ENCODE results near the gene MYH3. TPM values are rescaled to one million over a fixed set of nuclear protein-coding genes. Genes with fewer than 3 reads are reported as not detected.

MYH3 gene
- total RNA-seq, 2 donors from 2014 or later: 1.7 to 2.0 TPM

DNA sequence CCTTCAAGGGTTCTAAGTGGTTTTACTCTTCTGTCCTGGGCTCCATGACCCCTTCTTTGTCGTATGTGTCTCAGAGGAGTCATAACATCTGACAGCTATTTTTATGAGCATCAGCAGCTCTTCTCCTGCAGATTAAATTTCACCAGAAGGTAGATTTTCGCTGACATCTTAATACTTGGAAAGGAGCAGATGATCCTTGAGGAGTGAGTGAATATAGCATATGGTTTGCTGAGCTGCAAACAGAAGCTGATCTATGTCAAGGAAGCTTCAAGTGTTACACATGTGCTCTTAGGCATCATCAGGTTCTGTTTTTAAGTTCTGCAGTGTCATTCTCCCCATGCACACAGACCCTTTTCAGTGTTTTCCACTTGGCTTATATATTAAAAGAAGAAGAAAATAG is 58.5 kb downstream of the MYH3 start:
- Mint-ChIP-seq H3K27ac (no peak overlapping the region), H3K4me3 (no peak overlapping the region), H3K4me1 (no peaks in the 10 kb centered on the region), H3K9me3 (peaks cover 8% of the 10 kb centered on the region), H3K27me3 (ENCODE audit: insufficient read depth) (peaks cover under 1% of the 10 kb centered on the region), H3K36me3 (ENCODE audit: low read depth) (no peaks in the 10 kb centered on the region)
- no peak overlapping the region for H3K27ac ChIP-seq (ENCODE audit: low read depth, low read length)
- DNase-seq: no peak
- H3K9me3 ChIP-seq (ENCODE audit: control insufficient read depth, low read length): no peaks in the 10 kb centered on the region
- H3K9ac ChIP-seq (ENCODE audit: extremely low read depth, low read length, poor library complexity, severe bottlenecking): no peak overlapping the region
- H3K4me1 ChIP-seq (ENCODE audit: control insufficient read depth, insufficient read depth, low read length): no peaks in the 10 kb centered on the region
- H3K36me3 ChIP-seq (ENCODE audit: control insufficient read depth, insufficient read depth, low read length): no peaks in the 10 kb centered on the region
- H3K4me3 ChIP-seq (ENCODE audit: low read length): no peak overlapping the region
- no peaks in the 10 kb centered on the region for H3K27me3 ChIP-seq (ENCODE audit: control insufficient read depth, insufficient read depth, low read length, poor library complexity, severe bottlenecking)
- TF ChIP-seq, protein P1, sequence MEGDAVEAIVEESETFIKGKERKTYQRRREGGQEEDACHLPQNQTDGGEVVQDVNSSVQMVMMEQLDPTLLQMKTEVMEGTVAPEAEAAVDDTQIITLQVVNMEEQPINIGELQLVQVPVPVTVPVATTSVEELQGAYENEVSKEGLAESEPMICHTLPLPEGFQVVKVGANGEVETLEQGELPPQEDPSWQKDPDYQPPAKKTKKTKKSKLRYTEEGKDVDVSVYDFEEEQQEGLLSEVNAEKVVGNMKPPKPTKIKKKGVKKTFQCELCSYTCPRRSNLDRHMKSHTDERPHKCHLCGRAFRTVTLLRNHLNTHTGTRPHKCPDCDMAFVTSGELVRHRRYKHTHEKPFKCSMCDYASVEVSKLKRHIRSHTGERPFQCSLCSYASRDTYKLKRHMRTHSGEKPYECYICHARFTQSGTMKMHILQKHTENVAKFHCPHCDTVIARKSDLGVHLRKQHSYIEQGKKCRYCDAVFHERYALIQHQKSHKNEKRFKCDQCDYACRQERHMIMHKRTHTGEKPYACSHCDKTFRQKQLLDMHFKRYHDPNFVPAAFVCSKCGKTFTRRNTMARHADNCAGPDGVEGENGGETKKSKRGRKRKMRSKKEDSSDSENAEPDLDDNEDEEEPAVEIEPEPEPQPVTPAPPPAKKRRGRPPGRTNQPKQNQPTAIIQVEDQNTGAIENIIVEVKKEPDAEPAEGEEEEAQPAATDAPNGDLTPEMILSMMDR (conservative IDR thresholded peaks at IDR 0.05): no peak
- WGBS, 2 experiments (ENCODE audit: insufficient coverage in 1 of 2, insufficient read length in 1 of 2): 83 to 91% methylated on average over 1 to 2 of the region's 2 CpGs

- H3K9ac ChIP-seq (ENCODE audit: extremely low read depth, low read length, poor library complexity, severe bottlenecking): no peak overlapping the region
- WGBS, 2 experiments (ENCODE audit: insufficient coverage in 1 of 2, insufficient read length in 1 of 2): 94% methylated on average over 7 to 8 of the region's 8 CpGs
- no peaks in the 10 kb centered on the region for H3K36me3 Mint-ChIP-seq (ENCODE audit: low read depth)
Observed at GRCh38 chr17:10589553-10590145, 67.5 kb downstream of the MYH3 start.

GRCh38 chr17:10585529-10585928 is 71.6 kb downstream of the MYH3 start:
- no peaks in the 10 kb centered on the region for H3K4me1 ChIP-seq (ENCODE audit: control insufficient read depth, insufficient read depth, low read length)
- no peaks in the 10 kb centered on the region for H3K4me1 Mint-ChIP-seq
- no peak overlapping the region for H3K4me3 ChIP-seq (ENCODE audit: low read length)
- H3K9me3 ChIP-seq (ENCODE audit: control insufficient read depth, low read length): no peaks in the 10 kb centered on the region
- TF ChIP-seq, protein P1 (conservative IDR thresholded peaks at IDR 0.05): no peak
- no peak overlapping the region for H3K9ac ChIP-seq (ENCODE audit: extremely low read depth, low read length, poor library complexity, severe bottlenecking)
- no peak overlapping the region for H3K27ac Mint-ChIP-seq
- H3K27me3 Mint-ChIP-seq (ENCODE audit: insufficient read depth): no peaks in the 10 kb centered on the region
- no peak overlapping the region for H3K27ac ChIP-seq (ENCODE audit: low read depth, low read length)
- 93 to 95% methylated on average over 8 to 9 of the region's 9 CpGs for WGBS, 2 experiments (ENCODE audit: insufficient coverage in 1 of 2, insufficient read length in 1 of 2)
- no peak for DNase-seq
- H3K9me3 Mint-ChIP-seq: no peaks in the 10 kb centered on the region
- H3K27me3 ChIP-seq (ENCODE audit: control insufficient read depth, insufficient read depth, low read length, poor library complexity, severe bottlenecking): no peaks in the 10 kb centered on the region
- H3K4me3 Mint-ChIP-seq: no peak overlapping the region
- no peaks in the 10 kb centered on the region for H3K36me3 Mint-ChIP-seq (ENCODE audit: low read depth)
- no peaks in the 10 kb centered on the region for H3K36me3 ChIP-seq (ENCODE audit: control insufficient read depth, insufficient read depth, low read length)

More at GRCh38 chr17:10589553-10590145, 67.5 kb downstream of the MYH3 start:
- Mint-ChIP-seq H3K4me3 (no peak overlapping the region), H3K27ac (no peak overlapping the region), H3K27me3 (ENCODE audit: insufficient read depth) (peaks cover 2% of the 10 kb centered on the region), H3K4me1 (no peaks in the 10 kb centered on the region), H3K9me3 (peaks cover 6% of the 10 kb centered on the region)
- no peak overlapping the region for H3K4me3 ChIP-seq (ENCODE audit: low read length)
- H3K27me3 ChIP-seq (ENCODE audit: control insufficient read depth, insufficient read depth, low read length, poor library complexity, severe bottlenecking): no peaks in the 10 kb centered on the region
- H3K9me3 ChIP-seq (ENCODE audit: control insufficient read depth, low read length): no peaks in the 10 kb centered on the region
- no peaks in the 10 kb centered on the region for H3K4me1 ChIP-seq (ENCODE audit: control insufficient read depth, insufficient read depth, low read length)
- H3K27ac ChIP-seq (ENCODE audit: low read depth, low read length): no peak overlapping the region
- DNase-seq: no peak
- TF ChIP-seq, protein P1 (conservative IDR thresholded peaks at IDR 0.05): no peak
- no peaks in the 10 kb centered on the region for H3K36me3 ChIP-seq (ENCODE audit: control insufficient read depth, insufficient read depth, low read length)
